K562 (cell line): ENCODE results near the gene LPCAT3. TPM values are rescaled to one million over a fixed set of nuclear protein-coding genes. Genes with fewer than 3 reads are reported as not detected.

Experiments used
- ATAC-seq: fragments of 200-7000 bp; cut with Tn5 transposase; 3 replicates; pipeline ENCODE4 v1.9.1; 2020; ENCODE audit warnings: moderate library complexity
- BruUV-seq: library from RNA; stranded (reverse); fragments of 400-500 nt; replicated peaks from 2 replicates; lab custom pipeline; 2021; lab: Mats Ljungman, UMichigan
- CTCF ChIA-PET: fragments of 300-600 bp; formaldehyde crosslinking; extraction: SDS; loops from one replicate; lab custom pipeline; 2021; ENCODE audit warnings: low intra/inter-chr PET ratio; lab: Yijun Ruan, JAX
- POLR2A ChIA-PET: fragments of 300-600, 350-650 bp; sonication (Branson Sonifier 250); formaldehyde crosslinking; extraction: SDS; loops from one replicate; lab custom pipeline; 2021; ENCODE audit warnings: antibody characterized with exemption, inconsistent platforms; lab: Yijun Ruan, JAX
- DNase-seq, 4 experiments: peaks; one replicate each; pipeline versions ENCODE4 v3.0.0 to v3.0.0-alpha.2; 2011 to 2018; ENCODE audit warnings: low spot score in 3 of 4, mixed read lengths in 3 of 4; ENCODE audit errors: extremely low read depth in 1 of 4
- FAIRE-seq: peaks from 2 replicates; lab custom pipeline; 2011; peaks lifted over from hg19 to GRCh38; lab: Jason Lieb, UNC
- H2AFZ ChIP-seq: 2 replicates; pipeline ENCODE4 v1.6.0; 2011; ENCODE audit warnings: low read depth, low read length, control low read depth, inconsistent platforms
- H3K27ac ChIP-seq: fragments of 200-600 bp; 3 replicates; pipeline ENCODE4 v1.8.0; 2011; ENCODE audit warnings: low read depth, mild to moderate bottlenecking, control low read depth, inconsistent platforms, low read length, moderate library complexity, mixed read lengths; ENCODE audit errors: extremely low read depth
- H3K27me3 ChIP-seq, 2 experiments: fragments of 300-600 bp in 1 of 2; 2 replicates in 1 of 2; 3 replicates in 1 of 2; pipeline versions ENCODE4 v1.6.0 to v1.8.0; 2011; ENCODE audit warnings: inconsistent platforms in 2 of 2, low read length in 2 of 2, mild to moderate bottlenecking in 1 of 2, mixed read lengths in 1 of 2, moderate library complexity in 1 of 2; ENCODE audit not compliant: control insufficient read depth in 2 of 2, insufficient read depth in 2 of 2
- H3K36me3 ChIP-seq: fragments of 300-600 bp; 3 replicates; pipeline ENCODE4 v1.8.0; 2011; ENCODE audit warnings: mild to moderate bottlenecking, low read length, inconsistent platforms; ENCODE audit not compliant: control insufficient read depth, insufficient read depth
- H3K4me1 ChIP-seq, 2 experiments: fragments of 200-600 bp in 1 of 2; replicated peaks in 1 of 2; 2 replicates in 1 of 2; 3 replicates in 1 of 2; pipeline versions ENCODE4 v1.5.1 to v1.8.0; 2011; ENCODE audit warnings: inconsistent platforms in 2 of 2, low read length in 2 of 2, mild to moderate bottlenecking in 1 of 2, mixed read lengths in 1 of 2, moderate library complexity in 1 of 2; ENCODE audit not compliant: control insufficient read depth in 2 of 2, insufficient read depth in 2 of 2
- H3K4me2 ChIP-seq: 2 replicates; pipeline ENCODE4 v1.6.1; 2011; ENCODE audit warnings: low read length, control low read depth, inconsistent platforms, mixed read lengths; ENCODE audit not compliant: insufficient read depth
- H3K4me3 ChIP-seq: fragments of 200-600 bp; sonication (generic), shearing (Covaris generic); 2 replicates; pipeline ENCODE4 v1.5.1; 2016; ENCODE audit warnings: control low read depth, inconsistent platforms
- H3K79me2 ChIP-seq: fragments of 200-600 bp; 3 replicates; pipeline ENCODE4 v1.8.0; 2011; ENCODE audit warnings: low read length, inconsistent platforms; ENCODE audit not compliant: control insufficient read depth, insufficient read depth
- H3K9ac ChIP-seq, 2 experiments: 2 replicates each; pipeline versions ENCODE4 v1.6.0 to v1.6.1; 2011; ENCODE audit warnings: low read depth in 2 of 2, low read length in 2 of 2, control low read depth in 1 of 2, inconsistent platforms in 1 of 2, mild to moderate bottlenecking in 1 of 2, mixed read lengths in 1 of 2; ENCODE audit not compliant: insufficient read depth in 1 of 2
- H3K9me1 ChIP-seq: one replicate; pipeline ENCODE4 v1.6.0; 2011; ENCODE audit warnings: inconsistent platforms, mild to moderate bottlenecking, low read length, moderate library complexity; ENCODE audit not compliant: control insufficient read depth, insufficient read depth
- H3K9me3 ChIP-seq: replicated peaks from 2 replicates; pipeline ENCODE4 v1.5.1; 2011; ENCODE audit warnings: low read depth, low read length, inconsistent platforms; ENCODE audit not compliant: control insufficient read depth, insufficient read depth
- H4K20me1 ChIP-seq: replicated peaks from 2 replicates; pipeline ENCODE4 v1.6.1; 2011; ENCODE audit warnings: low read length, inconsistent platforms, mixed read lengths; ENCODE audit not compliant: control insufficient read depth, insufficient read depth
- MEIS2 ChIP-seq: fragments of 450-650 bp; IDR thresholded peaks from 2 replicates; pipeline ENCODE4 v1.6.1; 2014; ENCODE audit warnings: mild to moderate bottlenecking; ENCODE audit not compliant: partially characterized antibody
- PHTF2 ChIP-seq: fragments of 250-450 bp; sonication (Bioruptor Pico); IDR thresholded peaks from 2 replicates; pipeline ENCODE4 v1.5.0; 2021; ENCODE audit warnings: mild to moderate bottlenecking
- PRMT5 ChIP-seq: sonication (generic); formaldehyde crosslinking; IDR thresholded peaks from 2 replicates; pipeline ENCODE4 v1.5.0; 2020; ENCODE audit warnings: missing genetic modification reagents
- XRCC4 ChIP-seq: IDR thresholded peaks from one replicate; pipeline ENCODE4 v1.6.1; 2011; ENCODE audit not compliant: insufficient read depth, insufficient read length; ENCODE audit errors: extremely low read depth
- YBX1 ChIP-seq: fragments of 450-650 bp; IDR thresholded peaks from 2 replicates; pipeline ENCODE4 v1.7.1; 2016; ENCODE audit warnings: mild to moderate bottlenecking
- ZNF121 ChIP-seq: sonication (generic); formaldehyde crosslinking; conservative IDR thresholded peaks from 2 replicates; pipeline ENCODE4 v1.8.0; 2022; ENCODE audit warnings: missing genetic modification reagents
- ZNF3 ChIP-seq: fragments of 250-450 bp; sonication (Bioruptor Pico); IDR thresholded peaks from 2 replicates; pipeline ENCODE4 v1.5.0; 2021; ENCODE audit warnings: mild to moderate bottlenecking, moderate library complexity
- WGBS: fragments of 100-300 bp; shearing (Covaris generic); methylation state at CpG from one replicate; pipeline ENCODE4 v1.1.6; 2016; ENCODE audit warnings: low coverage, mixed read lengths; ENCODE audit not compliant: insufficient coverage; ENCODE audit errors: missing lambda C conversion rate; 5-methylcytosine and 5-hydroxymethylcytosine counted together
- in situ Hi-C: fragments of 300-500 bp; cut with MboI; formaldehyde crosslinking; loops from 4 replicates; pipeline ENCODE4 v1.15.0; 2018; ENCODE audit warnings: inconsistent platforms, mixed read lengths
- intact Hi-C: fragments of 100-400 bp; cut with micrococcal nuclease; formaldehyde crosslinking; loops from 2 replicates; pipeline ENCODE4 v1.14.2; 2022
- polyA plus RNA-seq, 8 experiments: library from polyadenylated mRNA; depleted of rRNA in 4 of 8; stranded (reverse) in 5 of 8; unstranded in 3 of 8; fragments of >200 nt; fragmentation: Nextera tagmentation in 2 of 8; fragmentation: Illumina TruSeq in 1 of 8; extraction: Ambion mirVana in 2 of 8; extraction: Trizol in 1 of 8; gene quantifications; 2 replicates each; pipeline versions ENCODE4 v1.2.1 to v1.2.3, GENCODE V29; 2011 to 2014; ENCODE audit warnings: inconsistent platforms in 1 of 8, missing spikeins in 1 of 8
- total RNA-seq, 7 experiments: library from RNA; depleted of rRNA in 6 of 7; stranded (reverse); fragments of >200 nt in 6 of 7; fragmentation: Illumina TruSeq in 2 of 7; extraction: Trizol in 2 of 7; gene quantifications; 2 replicates each; pipeline versions ENCODE4 v1.2.1 to v1.2.3, GENCODE V29; 2011 to 2021; ENCODE audit warnings: low replicate concordance in 1 of 7
- TF ChIP-seq, protein P1 (sequence below), 2 experiments: fragments of 450-650 bp; IDR thresholded peaks; 2 replicates each; pipeline ENCODE4 v1.6.1; 2016
- TF ChIP-seq, protein P2 (sequence below), 2 experiments: fragments of 450-650 bp in 1 of 2; IDR thresholded peaks; 2 replicates each; pipeline ENCODE4 v1.6.1; 2011 to 2017; ENCODE audit warnings: low read depth in 2 of 2, antibody characterized with exemption in 1 of 2, borderline replicate concordance in 1 of 2, low read length in 1 of 2, mild to moderate bottlenecking in 1 of 2, mixed read lengths in 1 of 2; ENCODE audit not compliant: control insufficient read depth in 1 of 2
- TF ChIP-seq, protein P3 (sequence below): fragments of 250-450 bp; sonication (Bioruptor Pico); IDR thresholded peaks from 2 replicates; pipeline ENCODE4 v1.4.0; 2020; ENCODE audit warnings: mild to moderate bottlenecking, moderate library complexity, borderline replicate concordance

LPCAT3 gene
- total and polyA plus RNA-seq, 9 of the 15 experiments (the other 6 are each of a cell fraction or from before 2014, with no cell fraction given), result 4.9 to 52.5 (median 25.3) TPM

DNA sequence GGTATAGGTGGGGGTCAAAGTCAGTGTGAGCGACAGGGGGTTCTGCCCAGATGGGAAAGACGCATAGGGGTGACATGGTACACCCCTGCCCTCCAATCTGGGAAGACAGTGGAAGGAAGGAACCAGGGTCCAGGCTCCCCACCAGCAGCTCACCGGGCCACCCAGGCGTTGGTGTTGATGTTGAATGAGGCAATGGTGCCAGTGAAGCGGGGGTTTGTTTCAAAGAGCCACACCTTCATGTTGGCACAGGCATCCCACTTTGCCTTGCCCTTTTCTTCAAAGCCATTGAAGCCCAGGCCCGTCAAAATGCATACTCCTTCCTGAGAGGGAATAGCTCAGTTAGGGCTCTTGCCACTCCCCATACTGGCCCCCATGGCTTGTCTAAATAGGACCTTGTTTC lies 40.1 kb downstream of the LPCAT3 start:
- 94% methylated on average over 5 of the region's 6 CpGs for WGBS
- Histone ChIP-seq H3K9me1 (no peaks in the 10 kb centered on the region), H3K27ac (peak overlapping the region; percentile 57; the same call in 1 of the 3 replicates), H3K27me3 (no peaks in the 10 kb centered on the region), H3K9ac (no peak overlapping the region), H2AFZ (no peak overlapping the region), H3K36me3 (peaks cover 94% of the 10 kb centered on the region), H3K4me1 (peaks cover 0 to 4% of the 10 kb centered on the region in 2 experiments; a peak in 1 of 5 replicates), H3K9me3 (no peaks in the 10 kb centered on the region), H3K79me2 (peaks cover 12% of the 10 kb centered on the region), H3K4me3 (no peak overlapping the region), H3K4me2 (no peak overlapping the region), H4K20me1 (no peaks in the 10 kb centered on the region)
- in situ Hi-C loops, result no loop called here
- DNase-seq (no peak), ATAC-seq (no peak), FAIRE-seq (no peak)
- POLR2A ChIA-PET, result interaction anchor here (0.6 to 1.4 kb wide), 7 partner anchors 8 to 327 kb away, joined by 3 to 5 read pairs (median 3); no protein-coding TSS in a partner anchor
- CTCF ChIA-PET, result no interaction called here
- no TSS peak for BruUV-seq
- intact Hi-C loops, result no loop called here
- TF ChIP-seq, protein P1, sequence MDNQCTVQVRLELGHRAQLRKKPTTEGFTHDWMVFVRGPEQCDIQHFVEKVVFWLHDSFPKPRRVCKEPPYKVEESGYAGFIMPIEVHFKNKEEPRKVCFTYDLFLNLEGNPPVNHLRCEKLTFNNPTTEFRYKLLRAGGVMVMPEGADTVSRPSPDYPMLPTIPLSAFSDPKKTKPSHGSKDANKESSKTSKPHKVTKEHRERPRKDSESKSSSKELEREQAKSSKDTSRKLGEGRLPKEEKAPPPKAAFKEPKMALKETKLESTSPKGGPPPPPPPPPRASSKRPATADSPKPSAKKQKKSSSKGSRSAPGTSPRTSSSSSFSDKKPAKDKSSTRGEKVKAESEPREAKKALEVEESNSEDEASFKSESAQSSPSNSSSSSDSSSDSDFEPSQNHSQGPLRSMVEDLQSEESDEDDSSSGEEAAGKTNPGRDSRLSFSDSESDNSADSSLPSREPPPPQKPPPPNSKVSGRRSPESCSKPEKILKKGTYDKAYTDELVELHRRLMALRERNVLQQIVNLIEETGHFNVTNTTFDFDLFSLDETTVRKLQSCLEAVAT (IDR thresholded peaks at IDR 0.05), result no peak
- no peak for TF ChIP-seq XRCC4
- no peak for TF ChIP-seq ZNF121 (CRISPR knock-in tag)
- TF ChIP-seq PRMT5 (CRISPR knock-in tag), result no peak
- no peak for TF ChIP-seq YBX1
- TF ChIP-seq, protein P2, sequence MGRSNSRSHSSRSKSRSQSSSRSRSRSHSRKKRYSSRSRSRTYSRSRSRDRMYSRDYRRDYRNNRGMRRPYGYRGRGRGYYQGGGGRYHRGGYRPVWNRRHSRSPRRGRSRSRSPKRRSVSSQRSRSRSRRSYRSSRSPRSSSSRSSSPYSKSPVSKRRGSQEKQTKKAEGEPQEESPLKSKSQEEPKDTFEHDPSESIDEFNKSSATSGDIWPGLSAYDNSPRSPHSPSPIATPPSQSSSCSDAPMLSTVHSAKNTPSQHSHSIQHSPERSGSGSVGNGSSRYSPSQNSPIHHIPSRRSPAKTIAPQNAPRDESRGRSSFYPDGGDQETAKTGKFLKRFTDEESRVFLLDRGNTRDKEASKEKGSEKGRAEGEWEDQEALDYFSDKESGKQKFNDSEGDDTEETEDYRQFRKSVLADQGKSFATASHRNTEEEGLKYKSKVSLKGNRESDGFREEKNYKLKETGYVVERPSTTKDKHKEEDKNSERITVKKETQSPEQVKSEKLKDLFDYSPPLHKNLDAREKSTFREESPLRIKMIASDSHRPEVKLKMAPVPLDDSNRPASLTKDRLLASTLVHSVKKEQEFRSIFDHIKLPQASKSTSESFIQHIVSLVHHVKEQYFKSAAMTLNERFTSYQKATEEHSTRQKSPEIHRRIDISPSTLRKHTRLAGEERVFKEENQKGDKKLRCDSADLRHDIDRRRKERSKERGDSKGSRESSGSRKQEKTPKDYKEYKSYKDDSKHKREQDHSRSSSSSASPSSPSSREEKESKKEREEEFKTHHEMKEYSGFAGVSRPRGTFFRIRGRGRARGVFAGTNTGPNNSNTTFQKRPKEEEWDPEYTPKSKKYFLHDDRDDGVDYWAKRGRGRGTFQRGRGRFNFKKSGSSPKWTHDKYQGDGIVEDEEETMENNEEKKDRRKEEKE (IDR thresholded peaks at IDR 0.05; ENCODE audit: borderline replicate concordance in 1 of 2, control insufficient read depth in 1 of 2, low read depth in 2 of 2, low read length in 1 of 2), result no peak
- TF ChIP-seq, protein P3, sequence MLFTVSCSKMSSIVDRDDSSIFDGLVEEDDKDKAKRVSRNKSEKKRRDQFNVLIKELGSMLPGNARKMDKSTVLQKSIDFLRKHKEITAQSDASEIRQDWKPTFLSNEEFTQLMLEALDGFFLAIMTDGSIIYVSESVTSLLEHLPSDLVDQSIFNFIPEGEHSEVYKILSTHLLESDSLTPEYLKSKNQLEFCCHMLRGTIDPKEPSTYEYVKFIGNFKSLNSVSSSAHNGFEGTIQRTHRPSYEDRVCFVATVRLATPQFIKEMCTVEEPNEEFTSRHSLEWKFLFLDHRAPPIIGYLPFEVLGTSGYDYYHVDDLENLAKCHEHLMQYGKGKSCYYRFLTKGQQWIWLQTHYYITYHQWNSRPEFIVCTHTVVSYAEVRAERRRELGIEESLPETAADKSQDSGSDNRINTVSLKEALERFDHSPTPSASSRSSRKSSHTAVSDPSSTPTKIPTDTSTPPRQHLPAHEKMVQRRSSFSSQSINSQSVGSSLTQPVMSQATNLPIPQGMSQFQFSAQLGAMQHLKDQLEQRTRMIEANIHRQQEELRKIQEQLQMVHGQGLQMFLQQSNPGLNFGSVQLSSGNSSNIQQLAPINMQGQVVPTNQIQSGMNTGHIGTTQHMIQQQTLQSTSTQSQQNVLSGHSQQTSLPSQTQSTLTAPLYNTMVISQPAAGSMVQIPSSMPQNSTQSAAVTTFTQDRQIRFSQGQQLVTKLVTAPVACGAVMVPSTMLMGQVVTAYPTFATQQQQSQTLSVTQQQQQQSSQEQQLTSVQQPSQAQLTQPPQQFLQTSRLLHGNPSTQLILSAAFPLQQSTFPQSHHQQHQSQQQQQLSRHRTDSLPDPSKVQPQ (CRISPR knock-in tag), result no peak
- no peak for TF ChIP-seq ZNF3
- TF ChIP-seq MEIS2, result no peak
- TF ChIP-seq PHTF2, result no peak
